Measurements from ENCODE around the gene C16orf78.

Gene C16orf78

GRCh38 chr16:49417354-49417753, 43.8 kb downstream of the C16orf78 start:
- no peak for DNase-seq (ENCODE audit: insufficient read length, low spot score)
- TF ChIP-seq POLR2A (IDR thresholded peaks at IDR 0.05; ENCODE audit: low read depth, low read length) = no peak
- TF ChIP-seq SPI1 (IDR thresholded peaks at IDR 0.05; ENCODE audit: low read depth, low read length) = no peak
- TF ChIP-seq POU2F2 (IDR thresholded peaks at IDR 0.05; ENCODE audit: low read depth, low read length) = no peak
- TF ChIP-seq TAF1 (IDR thresholded peaks at IDR 0.05; ENCODE audit: low read depth, low read length) = no peak
- no peak for TF ChIP-seq POLR2AphosphoS5 (IDR thresholded peaks at IDR 0.05; ENCODE audit: low read depth, low read length)
- TF ChIP-seq PAX5 (IDR thresholded peaks at IDR 0.05; ENCODE audit: insufficient read depth, low read length, severe bottlenecking) = no peak
- no peak for FAIRE-seq

GRCh38 chr16:49419006-49419405, 45.4 kb downstream of the C16orf78 start:
- FAIRE-seq = no peak
- DNase-seq (ENCODE audit: insufficient read length, low spot score) = no peak
- TF ChIP-seq POLR2AphosphoS5 (IDR thresholded peaks at IDR 0.05; ENCODE audit: low read depth, low read length) (no peak), SPI1 (IDR thresholded peaks at IDR 0.05; ENCODE audit: low read depth, low read length) (no peak), POLR2A (IDR thresholded peaks at IDR 0.05; ENCODE audit: low read depth, low read length) (no peak), PAX5 (IDR thresholded peaks at IDR 0.05; ENCODE audit: insufficient read depth, low read length, severe bottlenecking) (no peak), TAF1 (IDR thresholded peaks at IDR 0.05; ENCODE audit: low read depth, low read length) (no peak), POU2F2 (IDR thresholded peaks at IDR 0.05; ENCODE audit: low read depth, low read length) (no peak)

DNA sequence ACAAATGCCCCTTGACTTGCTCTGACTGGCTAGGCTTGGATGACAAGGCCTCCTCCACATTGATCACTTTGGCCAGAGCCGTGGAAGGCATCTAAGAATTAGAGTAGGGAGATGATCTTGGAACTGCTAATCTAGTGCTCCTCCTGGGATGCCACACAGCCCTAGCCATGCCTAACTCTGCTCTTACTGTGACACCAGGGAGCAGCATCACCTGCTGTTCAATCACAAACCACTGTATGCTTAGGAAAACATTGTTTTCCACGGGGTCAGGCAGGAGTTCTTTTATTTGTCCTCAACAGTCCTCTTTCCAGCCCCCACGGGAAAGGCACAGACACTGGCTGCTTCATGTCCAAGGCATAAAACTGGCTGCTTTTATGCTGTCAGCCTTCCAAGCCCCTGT, 46.3 kb downstream of the C16orf78 start:
- DNase-seq (ENCODE audit: insufficient read length, low spot score) (no peak), FAIRE-seq (no peak)
- no peak for TF ChIP-seq PAX5 (IDR thresholded peaks at IDR 0.05; ENCODE audit: insufficient read depth, low read length, severe bottlenecking)
- no peak for TF ChIP-seq TAF1 (IDR thresholded peaks at IDR 0.05; ENCODE audit: low read depth, low read length)
- no peak for TF ChIP-seq POLR2AphosphoS5 (IDR thresholded peaks at IDR 0.05; ENCODE audit: low read depth, low read length)
- TF ChIP-seq SPI1 (IDR thresholded peaks at IDR 0.05; ENCODE audit: low read depth, low read length) = no peak
- TF ChIP-seq POU2F2 (IDR thresholded peaks at IDR 0.05; ENCODE audit: low read depth, low read length) = no peak
- TF ChIP-seq POLR2A (IDR thresholded peaks at IDR 0.05; ENCODE audit: low read depth, low read length) = no peak

DNA sequence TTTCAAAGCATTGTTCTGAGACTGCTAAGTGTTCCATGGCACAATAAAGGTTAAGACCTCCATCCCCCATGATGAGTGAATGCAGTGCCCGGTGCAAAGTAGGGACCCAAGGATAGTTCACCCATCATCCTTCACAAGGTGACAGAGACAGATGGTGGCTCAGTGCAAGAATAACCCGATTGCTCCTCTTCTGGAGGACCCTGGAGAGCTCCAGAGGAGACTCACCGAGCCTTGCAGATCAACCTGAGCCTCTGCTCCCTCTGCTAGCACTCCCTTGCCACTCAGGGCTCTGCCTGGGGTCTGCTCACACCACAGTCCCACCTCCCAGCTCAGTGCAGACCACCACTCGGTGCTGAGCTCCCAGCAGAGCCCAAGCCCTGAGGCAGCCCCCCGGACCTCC, 49.3 kb downstream of the C16orf78 start:
- TF ChIP-seq POLR2A (IDR thresholded peaks at IDR 0.05; ENCODE audit: low read depth, low read length) = no peak
- TF ChIP-seq POU2F2 (IDR thresholded peaks at IDR 0.05; ENCODE audit: low read depth, low read length) = no peak
- TF ChIP-seq PAX5 (IDR thresholded peaks at IDR 0.05; ENCODE audit: insufficient read depth, low read length, severe bottlenecking) = no peak
- no peak for TF ChIP-seq SPI1 (IDR thresholded peaks at IDR 0.05; ENCODE audit: low read depth, low read length)
- no peak for TF ChIP-seq TAF1 (IDR thresholded peaks at IDR 0.05; ENCODE audit: low read depth, low read length)
- TF ChIP-seq POLR2AphosphoS5 (IDR thresholded peaks at IDR 0.05; ENCODE audit: low read depth, low read length) = no peak
- FAIRE-seq (no peak), DNase-seq (ENCODE audit: insufficient read length, low spot score) (no peak)

- DNase-seq (ENCODE audit: insufficient read length, low spot score) = no peak
- FAIRE-seq = no peak
- TF ChIP-seq PAX5 (IDR thresholded peaks at IDR 0.05; ENCODE audit: insufficient read depth, low read length, severe bottlenecking) = no peak
- TF ChIP-seq POU2F2 (IDR thresholded peaks at IDR 0.05; ENCODE audit: low read depth, low read length) = no peak
- TF ChIP-seq POLR2AphosphoS5 (IDR thresholded peaks at IDR 0.05; ENCODE audit: low read depth, low read length) = no peak
- TF ChIP-seq SPI1 (IDR thresholded peaks at IDR 0.05; ENCODE audit: low read depth, low read length) = no peak
- no peak for TF ChIP-seq POLR2A (IDR thresholded peaks at IDR 0.05; ENCODE audit: low read depth, low read length)
- TF ChIP-seq TAF1 (IDR thresholded peaks at IDR 0.05; ENCODE audit: low read depth, low read length) = no peak
Measured at GRCh38 chr16:49424961-49425360, 51.4 kb downstream of the C16orf78 start.

- DNase-seq (ENCODE audit: insufficient read length, low spot score) = no peak
- TF ChIP-seq POLR2A (IDR thresholded peaks at IDR 0.05; ENCODE audit: low read depth, low read length) (no peak), PAX5 (IDR thresholded peaks at IDR 0.05; ENCODE audit: insufficient read depth, low read length, severe bottlenecking) (no peak), POU2F2 (IDR thresholded peaks at IDR 0.05; ENCODE audit: low read depth, low read length) (no peak), TAF1 (IDR thresholded peaks at IDR 0.05; ENCODE audit: low read depth, low read length) (no peak), POLR2AphosphoS5 (IDR thresholded peaks at IDR 0.05; ENCODE audit: low read depth, low read length) (no peak), SPI1 (IDR thresholded peaks at IDR 0.05; ENCODE audit: low read depth, low read length) (no peak)
- FAIRE-seq = no peak
Measured at GRCh38 chr16:49427771-49428170, 54.2 kb downstream of the C16orf78 start.

DNA sequence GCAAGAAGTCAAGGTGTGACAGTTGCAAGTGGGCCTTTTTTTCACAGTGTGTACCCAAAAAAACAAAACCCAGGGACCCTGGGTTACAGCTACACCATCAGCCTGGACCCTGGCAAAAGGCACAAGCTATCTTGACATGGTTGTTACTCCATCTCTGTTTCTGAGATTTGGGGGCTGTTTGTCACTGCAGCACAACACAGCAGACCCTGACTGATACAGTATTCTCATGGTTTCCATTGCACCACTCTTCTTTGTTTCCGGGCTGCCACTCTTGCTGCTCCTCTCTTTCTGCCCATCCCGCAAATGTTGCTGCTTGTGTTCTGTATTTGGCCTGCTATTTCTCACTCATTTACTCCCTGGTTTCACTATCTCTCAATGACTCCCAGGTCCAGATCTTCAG, 55.2 kb downstream of the C16orf78 start:
- FAIRE-seq = no peak
- DNase-seq (ENCODE audit: insufficient read length, low spot score) = no peak
- TF ChIP-seq TAF1 (IDR thresholded peaks at IDR 0.05; ENCODE audit: low read depth, low read length) = no peak
- no peak for TF ChIP-seq POLR2AphosphoS5 (IDR thresholded peaks at IDR 0.05; ENCODE audit: low read depth, low read length)
- no peak for TF ChIP-seq SPI1 (IDR thresholded peaks at IDR 0.05; ENCODE audit: low read depth, low read length)
- no peak for TF ChIP-seq POLR2A (IDR thresholded peaks at IDR 0.05; ENCODE audit: low read depth, low read length)
- no peak for TF ChIP-seq POU2F2 (IDR thresholded peaks at IDR 0.05; ENCODE audit: low read depth, low read length)
- TF ChIP-seq PAX5 (IDR thresholded peaks at IDR 0.05; ENCODE audit: insufficient read depth, low read length, severe bottlenecking) = no peak

GRCh38 chr16:49431040-49431439, 57.4 kb downstream of the C16orf78 start:
- TF ChIP-seq PAX5 (IDR thresholded peaks at IDR 0.05; ENCODE audit: insufficient read depth, low read length, severe bottlenecking) (no peak), TAF1 (IDR thresholded peaks at IDR 0.05; ENCODE audit: low read depth, low read length) (no peak), POU2F2 (IDR thresholded peaks at IDR 0.05; ENCODE audit: low read depth, low read length) (no peak), POLR2AphosphoS5 (IDR thresholded peaks at IDR 0.05; ENCODE audit: low read depth, low read length) (no peak), POLR2A (IDR thresholded peaks at IDR 0.05; ENCODE audit: low read depth, low read length) (no peak), SPI1 (IDR thresholded peaks at IDR 0.05; ENCODE audit: low read depth, low read length) (no peak)
- FAIRE-seq = no peak
- DNase-seq (ENCODE audit: insufficient read length, low spot score) = no peak

DNA sequence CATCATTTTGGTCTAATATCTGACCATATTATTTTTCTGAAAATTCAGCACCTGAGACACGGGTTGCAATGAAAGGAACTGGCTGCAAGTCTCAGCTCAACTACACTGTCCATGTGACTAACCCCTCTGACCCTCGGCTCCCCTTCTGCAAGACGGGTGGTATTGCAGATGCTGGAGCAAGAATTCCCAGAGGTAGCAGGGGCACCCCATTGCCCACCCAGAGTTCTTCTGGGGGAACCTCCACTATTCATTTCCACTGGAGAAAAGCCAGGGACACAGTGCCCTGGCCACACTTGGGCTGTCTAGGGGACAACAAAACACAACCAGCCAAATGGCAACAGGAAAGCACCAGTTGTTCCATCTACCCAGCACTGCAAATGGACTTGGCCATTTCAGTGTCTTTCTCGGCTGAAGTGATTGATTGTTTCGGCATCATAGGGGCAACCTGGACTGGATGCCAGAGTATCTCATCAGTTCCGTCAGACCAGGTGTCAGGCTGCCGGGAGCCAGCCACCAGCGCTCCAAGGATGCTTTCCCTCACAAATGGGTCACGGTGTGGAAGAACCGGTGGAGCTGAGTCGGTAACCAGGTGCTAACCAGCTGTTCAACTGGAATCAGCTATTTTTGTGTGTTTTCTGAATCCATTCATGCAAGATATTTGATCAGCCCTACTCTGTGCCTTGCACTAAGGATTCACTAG, 58.1 kb downstream of the C16orf78 start:
- TF ChIP-seq POLR2A (IDR thresholded peaks at IDR 0.05; ENCODE audit: low read depth, low read length) = no peak
- TF ChIP-seq TAF1 (IDR thresholded peaks at IDR 0.05; ENCODE audit: low read depth, low read length) = no peak
- TF ChIP-seq POU2F2 (IDR thresholded peaks at IDR 0.05; ENCODE audit: low read depth, low read length) = no peak
- FAIRE-seq (no peak), DNase-seq (ENCODE audit: insufficient read length, low spot score) (no peak)

DNA sequence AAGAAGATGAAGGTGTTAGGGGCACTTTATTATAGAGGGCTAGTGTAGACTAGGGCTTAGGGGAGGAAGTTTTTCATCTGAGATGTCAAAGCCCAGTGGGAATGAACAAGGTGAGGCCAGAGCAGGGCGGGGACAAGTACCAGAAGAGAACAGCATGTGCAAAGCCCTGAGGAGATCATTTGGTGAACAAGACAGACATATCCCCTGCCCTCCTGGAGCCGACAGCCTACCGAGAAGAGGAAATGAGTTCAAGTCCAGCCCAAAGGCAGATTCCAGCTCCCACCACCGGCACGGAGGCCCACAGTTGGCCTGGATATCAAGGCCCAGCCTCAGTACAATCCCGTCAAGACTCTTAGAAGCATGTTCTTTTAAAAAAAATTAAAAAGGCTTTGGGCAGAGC, 61.1 kb downstream of the C16orf78 start:
- DNase-seq (ENCODE audit: insufficient read length, low spot score) (no peak), FAIRE-seq (no peak)
- TF ChIP-seq POU2F2 (IDR thresholded peaks at IDR 0.05; ENCODE audit: low read depth, low read length) (no peak), TAF1 (IDR thresholded peaks at IDR 0.05; ENCODE audit: low read depth, low read length) (no peak), POLR2A (IDR thresholded peaks at IDR 0.05; ENCODE audit: low read depth, low read length) (no peak), SPI1 (IDR thresholded peaks at IDR 0.05; ENCODE audit: low read depth, low read length) (no peak), PAX5 (IDR thresholded peaks at IDR 0.05; ENCODE audit: insufficient read depth, low read length, severe bottlenecking) (no peak), POLR2AphosphoS5 (IDR thresholded peaks at IDR 0.05; ENCODE audit: low read depth, low read length) (no peak)

Measured in GM12891 (cell line).